Endothelial cell (in vitro differentiated cells): ENCODE results near the gene MVK. TPM values are rescaled to one million over a fixed set of nuclear protein-coding genes. Genes with fewer than 3 reads are reported as not detected.

ENCODE experiments used
- DNase-seq: peaks from one replicate; pipeline ENCODE4 v3.0.0; 2021; ENCODE audit warnings: low spot score
- H3K27ac Mint-ChIP-seq: one replicate; pipeline ENCODE4 v1.8.0; 2021; ENCODE audit warnings: mixed read lengths, inconsistent platforms; ENCODE audit not compliant: unreplicated experiment
- H3K27me3 Mint-ChIP-seq: one replicate; pipeline ENCODE4 v1.8.0; 2021; ENCODE audit warnings: mild to moderate bottlenecking, moderate library complexity, mixed read lengths, inconsistent platforms; ENCODE audit not compliant: unreplicated experiment
- H3K36me3 Mint-ChIP-seq: one replicate; pipeline ENCODE4 v1.8.0; 2021; ENCODE audit warnings: mild to moderate bottlenecking, low read depth, mixed read lengths, inconsistent platforms; ENCODE audit not compliant: unreplicated experiment
- H3K4me1 Mint-ChIP-seq: one replicate; pipeline ENCODE4 v1.8.0; 2021; ENCODE audit warnings: mild to moderate bottlenecking, mixed read lengths, inconsistent platforms; ENCODE audit not compliant: unreplicated experiment
- H3K4me3 Mint-ChIP-seq: one replicate; pipeline ENCODE4 v1.8.0; 2021; ENCODE audit warnings: mild to moderate bottlenecking, mixed read lengths, inconsistent platforms; ENCODE audit not compliant: unreplicated experiment
- H3K9me3 Mint-ChIP-seq: one replicate; pipeline ENCODE4 v1.8.0; 2021; ENCODE audit warnings: mixed read lengths, inconsistent platforms; ENCODE audit not compliant: unreplicated experiment
- CTCF ChIP-seq: fragments of 200-600 bp; sonication (generic); IDR thresholded peaks from one replicate; pipeline ENCODE4 v1.5.0; 2021; ENCODE audit warnings: antibody characterized with exemption; ENCODE audit not compliant: unreplicated experiment
- total RNA-seq: library from RNA; stranded (reverse); fragmentation: NEBNext Ultra II Directional; extraction: Animal tissue kit (Norgen Biotek cat#: 25700); gene quantifications from one replicate; pipeline ENCODE4 v1.2.1, GENCODE V29; 2021; ENCODE audit not compliant: unreplicated experiment

The MVK gene
- total RNA-seq, 1 donor from 2014 or later, result 40.7 TPM

GRCh38 chr12:109559601-109560000, 14.0 kb upstream of the MVK start:
- H3K4me3 Mint-ChIP-seq, result no peak overlapping the region
- peaks cover 12% of the 10 kb centered on the region for H3K36me3 Mint-ChIP-seq
- no peak overlapping the region for H3K27ac Mint-ChIP-seq
- no peaks in the 10 kb centered on the region for H3K9me3 Mint-ChIP-seq
- H3K4me1 Mint-ChIP-seq, result peaks cover 2% of the 10 kb centered on the region
- no peak for DNase-seq
- H3K27me3 Mint-ChIP-seq, result peaks cover 12% of the 10 kb centered on the region
- TF ChIP-seq CTCF, result no peak

- H3K4me3 Mint-ChIP-seq, result no peak overlapping the region
- peaks cover 13% of the 10 kb centered on the region for H3K27me3 Mint-ChIP-seq
- no peak for TF ChIP-seq CTCF
- H3K27ac Mint-ChIP-seq, result no peak overlapping the region
- H3K9me3 Mint-ChIP-seq, result no peaks in the 10 kb centered on the region
- H3K4me1 Mint-ChIP-seq, result peaks cover 2% of the 10 kb centered on the region
- DNase-seq, result no peak
- H3K36me3 Mint-ChIP-seq, result peaks cover 19% of the 10 kb centered on the region
Measured at GRCh38 chr12:109560867-109561710, 12.5 kb upstream of the MVK start.

GRCh38 chr12:109561711-109562030, 11.9 kb upstream of the MVK start:
- H3K27ac Mint-ChIP-seq, result no peak overlapping the region
- H3K36me3 Mint-ChIP-seq, result peaks cover 16% of the 10 kb centered on the region
- peaks cover 14% of the 10 kb centered on the region for H3K27me3 Mint-ChIP-seq
- TF ChIP-seq CTCF, result no peak
- no peak overlapping the region for H3K4me3 Mint-ChIP-seq
- no peak for DNase-seq
- H3K9me3 Mint-ChIP-seq, result no peaks in the 10 kb centered on the region
- peaks cover 2% of the 10 kb centered on the region for H3K4me1 Mint-ChIP-seq

- peaks cover 2% of the 10 kb centered on the region for H3K4me1 Mint-ChIP-seq
- H3K27me3 Mint-ChIP-seq, result peaks cover 14% of the 10 kb centered on the region
- H3K9me3 Mint-ChIP-seq, result no peaks in the 10 kb centered on the region
- H3K4me3 Mint-ChIP-seq, result no peak overlapping the region
- no peak for DNase-seq
- H3K27ac Mint-ChIP-seq, result no peak overlapping the region
- no peak for TF ChIP-seq CTCF
- peaks cover 24% of the 10 kb centered on the region for H3K36me3 Mint-ChIP-seq
Measured at GRCh38 chr12:109562871-109563270, 10.7 kb upstream of the MVK start.
